Adrenal gland (tissue), 5 donors: Measurements from ENCODE around the gene TPSD1.

Source experiments
- CTCF ChIP-seq, 6 experiments: fragments of 450-650 bp in 4 of 6; fragments of 200-600 bp in 2 of 6; sonication (generic) in 1 of 6; IDR thresholded peaks; 1 replicate in 5 of 6; 2 replicates in 1 of 6; pipeline versions ENCODE4 v1.5.1 to v1.8.0; 2016 to 2021; ENCODE audit warnings: antibody characterized with exemption in 6 of 6, mild to moderate bottlenecking in 2 of 6, moderate library complexity in 1 of 6
- POLR2A ChIP-seq, 2 donors: fragments of 450-650 bp; IDR thresholded peaks; one replicate each; pipeline ENCODE4 v1.6.1; 2017; ENCODE audit warnings: antibody characterized with exemption in 2 of 2, mild to moderate bottlenecking in 2 of 2, moderate library complexity in 1 of 2
- donor health status: DM: no; HTN: no; CAD: no.

- TF ChIP-seq CTCF (IDR thresholded peaks at IDR 0.05) (no peak), POLR2A (IDR thresholded peaks at IDR 0.05) (no peak)
These were observed 36.8 kb upstream of the TPSD1 start for GRCh38 chr16:1218930-1219611.
